Measurements from ENCODE around the gene TSKU. TPM values are rescaled to one million over a fixed set of nuclear protein-coding genes. Genes with fewer than 3 reads are reported as not detected.

TSKU gene
- total RNA-seq, 4 donors from 2014 or later = 27.2 to 152 (median 87.2) TPM

GRCh38 chr11:76747915-76748860 lies 35.0 kb upstream of the TSKU start:
- Histone ChIP-seq H3K36me3 (no peaks in the 10 kb centered on the region), H3K4me3 (no peak overlapping the region), H3K27me3 (no peaks in the 10 kb centered on the region), H3K4me1 (peaks cover 0 to 36% (median 2%) of the 10 kb centered on the region in 4 donors), H3K9me3 (no peaks in the 10 kb centered on the region), H3K27ac (peak overlapping the region in 1 of 4 donors; percentile 55)
- no peak for DNase-seq
- TF ChIP-seq CTCF (IDR thresholded peaks at IDR 0.05) = no peak
- TF ChIP-seq POLR2A (IDR thresholded peaks at IDR 0.05) = no peak

- TF ChIP-seq CTCF (IDR thresholded peaks at IDR 0.05) (no peak), POLR2A (IDR thresholded peaks at IDR 0.05) (no peak)
- Histone ChIP-seq H3K27ac (peak overlapping the region in 1 of 4 donors; percentile 55), H3K4me1 (peaks cover 0 to 36% (median 2%) of the 10 kb centered on the region in 4 donors), H3K4me3 (no peak overlapping the region), H3K27me3 (no peaks in the 10 kb centered on the region), H3K36me3 (no peaks in the 10 kb centered on the region), H3K9me3 (no peaks in the 10 kb centered on the region)
- no peak for DNase-seq
Measured at GRCh38 chr11:76748948-76749347, 34.2 kb upstream of the TSKU start.

- Histone ChIP-seq H3K36me3 (no peaks in the 10 kb centered on the region), H3K4me3 (no peak overlapping the region), H3K27ac (no peak overlapping the region), H3K27me3 (no peaks in the 10 kb centered on the region), H3K4me1 (peaks cover 0 to 35% (median 2%) of the 10 kb centered on the region in 4 donors), H3K9me3 (no peaks in the 10 kb centered on the region)
- TF ChIP-seq POLR2A (IDR thresholded peaks at IDR 0.05) = no peak
- DNase-seq = no peak
Measured at GRCh38 chr11:76750067-76750466, 33.1 kb upstream of the TSKU start.

- no peak overlapping the region for H3K27ac ChIP-seq
- no peaks in the 10 kb centered on the region for H3K36me3 ChIP-seq
- no peak overlapping the region for H3K4me3 ChIP-seq
- H3K9me3 ChIP-seq = no peaks in the 10 kb centered on the region
- no peak for DNase-seq
- H3K4me1 ChIP-seq = peaks cover 0 to 31% (median 2%) of the 10 kb centered on the region in 4 donors
- TF ChIP-seq POLR2A (IDR thresholded peaks at IDR 0.05) (no peak), CTCF (IDR thresholded peaks at IDR 0.05) (no peak)
- no peaks in the 10 kb centered on the region for H3K27me3 ChIP-seq
Measured at GRCh38 chr11:76750746-76751145, 32.4 kb upstream of the TSKU start.

GRCh38 chr11:76752321-76753143 lies 30.6 kb upstream of the TSKU start:
- peak in 2 of 3 donors; percentile 83 to 87 for DNase-seq
- Histone ChIP-seq H3K27ac (no peak overlapping the region), H3K4me3 (no peak overlapping the region), H3K9me3 (no peaks in the 10 kb centered on the region), H3K4me1 (peaks cover 0 to 31% (median 2%) of the 10 kb centered on the region in 4 donors), H3K36me3 (no peaks in the 10 kb centered on the region), H3K27me3 (no peaks in the 10 kb centered on the region)
- no peak for TF ChIP-seq POLR2A (IDR thresholded peaks at IDR 0.05)
- no peak for TF ChIP-seq CTCF (IDR thresholded peaks at IDR 0.05)

Measured in Peyer's patch (tissue), 4 donors.